Superior temporal gyrus (tissue), 1 donor: Measurements from ENCODE around the gene ALG3.
"Not testable (repeated sequence)": the region's sequence is repeated elsewhere in the genome, so short reads cannot be mapped to it uniquely, and the experiment has no call there.

Source experiments
- DNase-seq: peaks from one replicate; pipeline ENCODE4 v3.0.0-alpha.2; 2016; ENCODE audit errors: extremely low spot score

Gene ALG3

GRCh38 chr3:184248454-184249411 lies at the start of gene ALG3:
Gene ALG3 (minus strand): TSS chr3:184248962. CDS start chr3:184248940, 22 bp downstream.
- peak; percentile 90 for DNase-seq

GRCh38 chr3:184296616-184297015 lies 47.9 kb upstream of the ALG3 start:
- no peak for DNase-seq

DNA sequence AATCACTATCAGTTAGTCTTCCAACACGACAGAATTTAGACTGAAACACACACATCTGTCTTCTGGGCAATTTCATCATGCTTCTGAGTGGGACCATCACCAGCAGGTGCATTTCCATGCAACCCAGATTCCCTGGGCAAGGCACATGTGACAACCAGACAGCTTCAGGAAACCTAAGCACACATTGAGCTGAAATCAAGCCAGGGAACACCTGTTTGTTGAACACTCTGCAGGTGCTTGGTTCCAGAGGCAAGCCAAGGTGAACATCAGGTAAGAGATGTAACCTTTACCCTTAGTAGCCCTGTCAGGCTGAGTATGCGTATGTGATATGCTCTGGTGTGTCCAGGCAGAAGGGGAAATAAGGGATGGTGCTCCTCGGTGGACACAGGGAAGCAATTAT lies 47.0 kb upstream of the ALG3 start:
- no peak for DNase-seq

DNA sequence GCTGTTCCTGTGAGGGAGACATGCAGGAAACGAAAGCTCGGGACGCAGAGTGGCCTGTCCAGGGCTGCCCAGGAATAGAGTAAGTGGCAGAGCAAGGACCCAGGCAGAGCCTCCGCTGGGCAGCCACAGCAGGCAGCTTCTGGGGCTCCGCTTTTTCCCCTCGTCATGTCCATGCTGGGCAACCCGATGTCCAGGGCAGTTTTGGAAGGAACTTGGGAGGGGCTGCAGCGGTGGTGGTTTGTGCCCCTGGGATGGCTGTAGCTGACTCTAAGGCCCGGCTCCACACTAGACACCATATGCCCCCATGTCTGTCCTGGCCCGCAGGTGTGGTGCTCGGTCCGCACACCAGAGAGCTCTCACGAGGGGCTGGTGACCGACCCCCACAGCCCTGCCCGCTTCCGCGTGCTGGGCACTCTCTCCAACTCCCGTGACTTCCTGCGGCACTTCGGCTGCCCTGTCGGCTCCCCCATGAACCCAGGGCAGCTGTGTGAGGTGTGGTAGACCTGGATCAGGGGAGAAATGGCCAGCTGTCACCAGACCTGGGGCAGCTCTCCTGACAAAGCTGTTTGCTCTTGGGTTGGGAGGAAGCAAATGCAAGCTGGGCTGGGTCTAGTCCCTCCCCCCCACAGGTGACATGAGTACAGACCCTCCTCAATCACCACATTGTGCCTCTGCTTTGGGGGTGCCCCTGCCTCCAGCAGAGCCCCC lies 43.1 kb upstream of the ALG3 start:
- DNase-seq: no peak

- no peak for DNase-seq
These were observed 42.4 kb upstream of the ALG3 start for GRCh38 chr3:184291044-184291737.

DNA sequence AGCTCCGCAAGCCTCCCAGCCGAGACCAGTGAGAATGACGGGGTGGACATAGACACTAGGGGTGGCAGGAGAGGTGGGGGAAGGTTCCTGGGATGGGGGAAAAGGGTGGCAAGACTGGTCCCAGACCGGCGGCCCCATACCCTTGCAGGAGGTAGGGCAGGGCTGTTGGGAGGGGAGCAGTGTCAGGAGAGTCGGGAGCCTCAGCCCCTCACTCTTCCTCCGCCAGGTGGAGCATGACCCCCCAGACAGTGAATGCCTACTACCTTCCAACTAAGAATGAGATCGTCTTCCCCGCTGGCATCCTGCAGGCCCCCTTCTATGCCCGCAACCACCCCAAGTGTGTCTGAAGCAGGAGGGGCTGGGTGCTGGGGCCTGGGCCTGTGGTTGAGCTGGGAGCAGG lies 41.6 kb upstream of the ALG3 start:
- DNase-seq: no peak

DNA sequence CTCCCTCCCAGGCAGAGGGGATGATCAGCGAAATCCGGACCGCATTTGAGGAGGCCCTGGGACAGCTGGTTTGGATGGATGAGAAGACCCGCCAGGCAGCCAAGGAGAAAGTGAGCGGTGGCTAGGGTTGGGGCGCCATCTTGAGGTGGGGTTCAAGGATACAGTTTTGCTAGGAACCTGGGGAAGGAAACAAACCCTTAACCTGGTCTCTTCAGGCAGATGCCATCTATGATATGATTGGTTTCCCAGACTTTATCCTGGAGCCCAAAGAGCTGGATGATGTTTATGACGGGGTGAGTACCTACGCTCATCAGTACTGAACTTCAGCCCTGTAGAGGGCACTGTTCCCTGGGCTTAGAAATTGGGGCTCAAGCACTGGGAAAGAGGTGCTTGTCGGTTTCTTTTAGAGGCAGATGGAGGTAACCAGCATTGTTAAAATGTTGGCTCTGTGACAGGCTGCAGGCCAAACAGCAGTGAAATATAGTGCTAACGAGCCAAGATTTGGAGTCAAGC lies 40.7 kb upstream of the ALG3 start:
- DNase-seq: peak; percentile 34

DNA sequence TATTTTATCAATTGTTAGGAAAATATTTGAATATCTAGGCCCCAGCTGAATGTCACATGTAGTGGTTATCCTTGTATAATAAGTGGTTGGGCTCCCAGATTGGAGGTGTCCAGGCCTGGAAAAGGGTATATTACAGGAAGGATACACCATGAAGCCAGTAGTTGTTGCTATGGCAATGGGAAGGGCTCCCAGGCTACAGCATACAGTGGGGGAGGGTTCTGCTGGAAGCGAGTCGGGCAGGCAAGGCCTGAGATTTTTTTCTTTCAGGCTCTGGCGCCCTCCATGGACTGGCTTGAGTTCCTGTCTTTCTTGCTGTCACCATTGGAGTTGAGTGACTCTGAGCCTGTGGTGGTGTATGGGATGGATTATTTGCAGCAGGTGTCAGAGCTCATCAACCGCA lies 35.9 kb upstream of the ALG3 start:
- DNase-seq: peak; percentile 81

DNA sequence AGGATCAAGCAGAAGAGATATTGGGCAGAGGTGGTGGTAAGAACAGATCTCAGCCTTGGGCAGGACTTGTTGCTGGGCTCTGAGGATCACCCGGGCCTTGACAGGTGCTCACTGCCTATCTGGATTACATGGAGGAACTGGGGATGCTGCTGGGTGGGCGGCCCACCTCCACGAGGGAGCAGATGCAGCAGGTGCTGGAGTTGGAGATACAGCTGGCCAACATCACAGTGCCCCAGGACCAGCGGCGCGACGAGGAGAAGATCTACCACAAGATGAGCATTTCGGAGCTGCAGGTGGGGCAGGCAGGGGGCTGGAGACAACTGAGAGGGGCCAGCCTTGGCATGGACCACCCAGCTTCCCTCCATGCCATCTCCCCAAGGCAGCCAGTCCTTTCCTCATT lies 34.9 kb upstream of the ALG3 start:
- no peak for DNase-seq

- no peak for DNase-seq
These were observed 34.2 kb upstream of the ALG3 start for GRCh38 chr3:184282941-184283340.

GRCh38 chr3:184277366-184277765 lies 28.6 kb upstream of the ALG3 start:
- no peak for DNase-seq

- no peak for DNase-seq
These were observed 27.5 kb upstream of the ALG3 start, which contains the start of gene ECE2 for GRCh38 chr3:184275961-184276910. Gene ECE2 (plus strand): TSS chr3:184276022. CDS start chr3:184276154, 132 bp downstream.

GRCh38 chr3:184275381-184275701 lies 26.6 kb upstream of the ALG3 start:
- DNase-seq: no peak

DNA sequence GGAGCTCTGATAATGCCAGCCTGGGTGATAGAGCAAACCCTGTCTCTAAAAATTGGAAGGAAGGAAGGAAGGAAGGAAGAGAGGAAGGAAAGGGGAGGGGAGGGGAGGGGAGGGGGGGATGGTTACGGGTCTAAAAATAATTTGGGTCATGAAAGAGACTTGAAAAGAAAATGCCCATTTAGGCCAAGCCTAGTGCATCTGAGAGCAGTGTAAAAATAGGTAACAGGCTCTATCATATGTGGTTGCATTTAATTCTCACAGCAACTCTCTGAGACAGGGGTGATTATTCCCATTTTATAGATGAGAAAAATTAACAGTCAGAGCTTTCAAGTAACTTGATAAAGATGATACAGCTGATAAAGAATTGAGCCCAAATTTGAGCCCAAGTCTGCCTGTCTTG lies 23.5 kb upstream of the ALG3 start:
- DNase-seq: no peak

- DNase-seq: not testable (repeated sequence)
These were observed 18.5 kb upstream of the ALG3 start for GRCh38 chr3:184267249-184267648.

- no peak for DNase-seq
These were observed 14.0 kb upstream of the ALG3 start for GRCh38 chr3:184262764-184263179.

GRCh38 chr3:184261854-184262763 lies 13.3 kb upstream of the ALG3 start:
- no peak for DNase-seq

GRCh38 chr3:184261270-184261853 lies 12.6 kb upstream of the ALG3 start, which contains the start of gene CAMK2N2:
Gene CAMK2N2 (minus strand): TSS chr3:184261553. CDS start chr3:184261285, 268 bp downstream.
- DNase-seq: no peak

DNA sequence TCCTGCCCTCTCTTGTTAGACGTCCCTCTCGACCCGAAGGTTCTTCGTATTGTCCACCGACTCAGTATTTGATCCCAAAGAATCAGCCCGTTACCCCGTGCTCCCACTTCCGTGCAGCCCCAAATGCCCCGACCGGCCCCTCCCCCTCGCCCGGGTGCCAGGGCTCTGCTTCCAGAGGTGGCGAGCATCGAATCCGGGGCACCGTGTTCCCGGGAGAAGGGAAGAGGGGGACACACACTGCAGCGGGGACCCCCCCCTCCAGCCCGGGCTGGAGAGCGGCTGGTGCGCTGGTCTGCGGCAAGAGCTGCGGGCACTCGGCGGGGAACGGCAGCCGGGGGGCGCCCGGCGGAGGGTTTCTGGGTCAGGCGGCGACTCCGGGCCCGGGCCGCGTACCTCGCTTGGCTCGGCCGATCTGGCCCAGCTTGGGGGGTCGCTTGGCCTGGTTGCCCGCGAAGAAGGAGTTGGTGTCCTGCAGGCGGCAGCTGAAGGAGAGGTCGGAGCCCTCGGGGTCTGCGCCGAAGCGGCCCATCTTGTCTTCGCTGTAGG lies 12.0 kb upstream of the ALG3 start:
- no peak for DNase-seq
